H1 (cell line): ENCODE measurements around the gene DLEC1. TPM values are rescaled to one million over a fixed set of nuclear protein-coding genes. Genes with fewer than 3 reads are reported as not detected.

Source experiments
- BRCA1 ChIP-seq: IDR thresholded peaks from 2 replicates; pipeline ENCODE4 v1.6.1; 2012; ENCODE audit warnings: low read depth, low read length, improper control_type of control experiment
- CHD1 ChIP-seq: IDR thresholded peaks from 2 replicates; pipeline ENCODE4 v1.6.1; 2012; ENCODE audit warnings: low read depth, low read length, improper control_type of control experiment
- TBP ChIP-seq: IDR thresholded peaks from 2 replicates; pipeline ENCODE4 v1.6.1; 2011; ENCODE audit warnings: low read depth, low read length, improper control_type of control experiment
- polyA plus RNA-seq, 7 experiments: library from polyadenylated mRNA; depleted of rRNA in 3 of 7; stranded (reverse) in 5 of 7; unstranded in 2 of 7; fragments of >200 nt in 5 of 7; fragments of 200-250 nt in 2 of 7; gene quantifications; 1 replicate in 5 of 7; 2 replicates in 1 of 7; 4 replicates in 1 of 7; pipeline versions ENCODE4 v1.2.1 to v1.2.3, GENCODE V29; 2011 to 2013; ENCODE audit warnings: missing spikeins in 2 of 7, mixed read lengths in 2 of 7
- total RNA-seq: library from RNA; stranded (reverse); fragmentation: NEBNext Ultra II Directional; extraction: Animal tissue kit (Norgen Biotek cat#: 25700); gene quantifications from 2 replicates; pipeline ENCODE4 v1.2.1, GENCODE V29; 2021
- TF ChIP-seq, protein P1 (sequence below), 3 experiments: IDR thresholded peaks; 1 replicate in 2 of 3; 2 replicates in 1 of 3; pipeline versions ENCODE4 v1.5.1 to v1.6.1; 2011; ENCODE audit warnings: low read length in 3 of 3, mild to moderate bottlenecking in 3 of 3, inconsistent platforms in 2 of 3, low read depth in 1 of 3, moderate library complexity in 1 of 3; ENCODE audit not compliant: insufficient read depth in 1 of 3; ENCODE audit errors: control extremely low read depth in 1 of 3

DLEC1 gene
- total and polyA plus RNA-seq, 2 of the 8 experiments (the other 6 are each of a cell fraction or from before 2014, with no cell fraction given): 0.26 to 0.76 TPM

DNA sequence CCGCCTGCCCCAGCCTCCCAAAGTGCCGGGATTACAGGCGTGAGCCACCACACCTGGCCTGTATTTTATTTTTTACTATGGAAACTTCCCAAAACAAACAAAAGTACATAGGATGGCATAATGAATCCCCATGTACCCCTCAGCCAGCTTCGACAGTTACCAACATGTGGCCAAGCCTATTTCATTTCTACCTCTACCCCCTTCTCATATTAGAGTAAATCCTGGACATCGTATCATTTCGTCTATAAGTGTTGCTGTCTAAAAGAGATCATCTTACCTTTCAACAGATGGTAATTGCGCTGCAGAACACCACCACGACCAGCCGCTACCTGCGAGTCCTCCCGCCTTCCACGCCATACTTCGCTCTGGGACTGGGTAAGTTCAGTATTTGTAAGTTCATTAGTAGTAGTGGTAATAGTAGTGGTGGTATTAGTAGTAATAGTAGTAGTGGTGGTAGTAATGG is 44.9 kb downstream of the DLEC1 start (continued):
- TF ChIP-seq BRCA1 (no peak), TBP (no peak), CHD1 (no peak)
- TF ChIP-seq, protein P1, sequence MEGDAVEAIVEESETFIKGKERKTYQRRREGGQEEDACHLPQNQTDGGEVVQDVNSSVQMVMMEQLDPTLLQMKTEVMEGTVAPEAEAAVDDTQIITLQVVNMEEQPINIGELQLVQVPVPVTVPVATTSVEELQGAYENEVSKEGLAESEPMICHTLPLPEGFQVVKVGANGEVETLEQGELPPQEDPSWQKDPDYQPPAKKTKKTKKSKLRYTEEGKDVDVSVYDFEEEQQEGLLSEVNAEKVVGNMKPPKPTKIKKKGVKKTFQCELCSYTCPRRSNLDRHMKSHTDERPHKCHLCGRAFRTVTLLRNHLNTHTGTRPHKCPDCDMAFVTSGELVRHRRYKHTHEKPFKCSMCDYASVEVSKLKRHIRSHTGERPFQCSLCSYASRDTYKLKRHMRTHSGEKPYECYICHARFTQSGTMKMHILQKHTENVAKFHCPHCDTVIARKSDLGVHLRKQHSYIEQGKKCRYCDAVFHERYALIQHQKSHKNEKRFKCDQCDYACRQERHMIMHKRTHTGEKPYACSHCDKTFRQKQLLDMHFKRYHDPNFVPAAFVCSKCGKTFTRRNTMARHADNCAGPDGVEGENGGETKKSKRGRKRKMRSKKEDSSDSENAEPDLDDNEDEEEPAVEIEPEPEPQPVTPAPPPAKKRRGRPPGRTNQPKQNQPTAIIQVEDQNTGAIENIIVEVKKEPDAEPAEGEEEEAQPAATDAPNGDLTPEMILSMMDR (IDR thresholded peaks at IDR 0.05; ENCODE audit: control extremely low read depth in 1 of 3, insufficient read depth in 1 of 3, low read depth in 1 of 3, low read length in 3 of 3): no peak
